Measurements from ENCODE around the gene ZNF580.

- TF ChIP-seq NFIC (IDR thresholded peaks at IDR 0.05) (peak; percentile 37; the same call in 1 of the 2 replicates), CREB1 (IDR thresholded peaks at IDR 0.05; ENCODE audit: low read depth) (peak; percentile 91)
- TF ChIP-seq, protein P1, sequence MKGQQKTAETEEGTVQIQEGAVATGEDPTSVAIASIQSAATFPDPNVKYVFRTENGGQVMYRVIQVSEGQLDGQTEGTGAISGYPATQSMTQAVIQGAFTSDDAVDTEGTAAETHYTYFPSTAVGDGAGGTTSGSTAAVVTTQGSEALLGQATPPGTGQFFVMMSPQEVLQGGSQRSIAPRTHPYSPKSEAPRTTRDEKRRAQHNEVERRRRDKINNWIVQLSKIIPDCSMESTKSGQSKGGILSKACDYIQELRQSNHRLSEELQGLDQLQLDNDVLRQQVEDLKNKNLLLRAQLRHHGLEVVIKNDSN (IDR thresholded peaks at IDR 0.05): no peak
These were observed 34.2 kb downstream of the ZNF580 start, which contains the start of gene EPN1 for GRCh38 chr19:55674841-55675660.

Data from Ishikawa (cell line).